ENCODE data around the gene DPH3.

GRCh38 chr3:16262174-16262573 lies 2.6 kb downstream of the DPH3 start:
- TF ChIP-seq JUN (IDR thresholded peaks at IDR 0.05; ENCODE audit: borderline replicate concordance, insufficient read depth, insufficient read length, low read depth) (no peak), MYC (IDR thresholded peaks at IDR 0.05; ENCODE audit: low read depth, low read length) (no peak), POLR2A (IDR thresholded peaks at IDR 0.05; ENCODE audit: low read depth, low read length) (no peak), CTCF (IDR thresholded peaks at IDR 0.05; ENCODE audit: extremely low read depth in 1 of 2, insufficient read depth in 1 of 2, low read depth in 1 of 2, low read length in 2 of 2) (no peak), POLR2AphosphoS5 (IDR thresholded peaks at IDR 0.05; ENCODE audit: insufficient read depth, low read depth, low read length) (no peak), FOS (IDR thresholded peaks at IDR 0.05; ENCODE audit: borderline replicate concordance, insufficient read depth, low read length) (no peak), EZH2 (IDR thresholded peaks at IDR 0.05; ENCODE audit: borderline replicate concordance, low read depth, low read length, severe bottlenecking) (no peak)
- TF ChIP-seq, protein P1, sequence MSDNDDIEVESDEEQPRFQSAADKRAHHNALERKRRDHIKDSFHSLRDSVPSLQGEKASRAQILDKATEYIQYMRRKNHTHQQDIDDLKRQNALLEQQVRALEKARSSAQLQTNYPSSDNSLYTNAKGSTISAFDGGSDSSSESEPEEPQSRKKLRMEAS (IDR thresholded peaks at IDR 0.05; ENCODE audit: insufficient read depth, insufficient read length), result no peak
